Loucy (cell line): ENCODE results near the gene BAD.

Source experiments
- H2AFZ ChIP-seq: fragments of 200-600 bp; sonication (generic); 2 replicates; pipeline ENCODE4 v1.6.0; 2016; ENCODE audit warnings: antibody characterized with exemption, mild to moderate bottlenecking, low read length, moderate library complexity
- H3F3A ChIP-seq: fragments of 200-600 bp; 2 replicates; pipeline ENCODE4 v1.6.0; 2016; ENCODE audit warnings: antibody characterized with exemption, low read depth, mild to moderate bottlenecking
- H3K27me3 ChIP-seq: fragments of 200-600 bp; sonication (generic); 2 replicates; pipeline ENCODE4 v1.6.1; 2014; ENCODE audit warnings: low read length, mild to moderate bottlenecking; ENCODE audit not compliant: insufficient read depth, poor library complexity, severe bottlenecking
- H3K36me3 ChIP-seq: fragments of 200-600 bp; sonication (generic); 2 replicates; pipeline ENCODE4 v1.6.1; 2016; ENCODE audit warnings: low read length; ENCODE audit not compliant: insufficient read depth
- H3K4me1 ChIP-seq: fragments of 200-600 bp; sonication (generic); 2 replicates; pipeline ENCODE4 v1.5.1; 2014; ENCODE audit warnings: low read length, mild to moderate bottlenecking; ENCODE audit not compliant: insufficient read depth, poor library complexity, severe bottlenecking
- H3K4me2 ChIP-seq: fragments of 200-600 bp; sonication (generic); 2 replicates; pipeline ENCODE4 v1.6.0; 2014; ENCODE audit warnings: antibody characterized with exemption, low read length, low read depth, mild to moderate bottlenecking; ENCODE audit not compliant: poor library complexity, severe bottlenecking
- H3K4me3 ChIP-seq: fragments of 200-600 bp; sonication (generic); 2 replicates; pipeline ENCODE4 v1.5.1; 2014; ENCODE audit warnings: low read length, mild to moderate bottlenecking, mixed read lengths; ENCODE audit not compliant: poor library complexity, severe bottlenecking
- H3K79me2 ChIP-seq: fragments of 200-600 bp; sonication (generic); 2 replicates; pipeline ENCODE4 v1.6.1; 2014; ENCODE audit warnings: low read length; ENCODE audit not compliant: insufficient read depth
- H3K9ac ChIP-seq: fragments of 200-600 bp; sonication (generic); 2 replicates; pipeline ENCODE4 v1.6.0; 2014; ENCODE audit warnings: mild to moderate bottlenecking, low read depth, low read length, moderate library complexity; ENCODE audit not compliant: poor library complexity, severe bottlenecking
- H3K9me2 ChIP-seq: fragments of 200-600 bp; sonication (generic); replicated peaks from 2 replicates; pipeline ENCODE4 v1.6.1; 2016; ENCODE audit warnings: low read depth, low read length, mixed read lengths
- H3K9me3 ChIP-seq: fragments of 200-600 bp; sonication (generic); 2 replicates; pipeline ENCODE4 v1.6.1; 2014; ENCODE audit warnings: mild to moderate bottlenecking, antibody characterized with exemption, low read length, low read depth; ENCODE audit not compliant: insufficient read depth
- H4K20me1 ChIP-seq: fragments of 200-600 bp; sonication (generic); 2 replicates; pipeline ENCODE4 v1.6.0; 2014; ENCODE audit warnings: antibody characterized with exemption, low read length, mild to moderate bottlenecking; ENCODE audit not compliant: insufficient read depth, poor library complexity, severe bottlenecking
- CTCF ChIP-seq: fragments of 200-600 bp; sonication (generic); conservative IDR thresholded peaks from 2 replicates; pipeline ENCODE4 v1.5.1; 2014; ENCODE audit warnings: mild to moderate bottlenecking, antibody characterized with exemption, low read length
- EZH2phosphoT487 ChIP-seq: fragments of 200-600 bp; IDR thresholded peaks from 2 replicates; pipeline ENCODE4 v1.6.1; 2018; ENCODE audit warnings: antibody characterized with exemption, mild to moderate bottlenecking, moderate library complexity, borderline replicate concordance

BAD gene

GRCh38 chr11:64249563-64250414 lies 34.7 kb downstream of the BAD start:
- Histone ChIP-seq H3K9ac (no peak overlapping the region), H3K4me3 (no peak overlapping the region), H3K4me2 (peak overlapping the region; percentile 89), H3K9me2 (no peaks in the 10 kb centered on the region), H3K27me3 (no peaks in the 10 kb centered on the region), H3K36me3 (no peaks in the 10 kb centered on the region), H3K79me2 (peaks cover 21% of the 10 kb centered on the region), H3F3A (peaks cover 3% of the 10 kb centered on the region; the same call in 1 of the 2 replicates), H4K20me1 (peaks cover 14% of the 10 kb centered on the region), H3K9me3 (no peaks in the 10 kb centered on the region), H3K4me1 (peaks cover 35% of the 10 kb centered on the region), H2AFZ (no peak overlapping the region)
- TF ChIP-seq EZH2phosphoT487 = no peak
- no peak for TF ChIP-seq CTCF

- Histone ChIP-seq H3K4me3 (no peak overlapping the region), H3K4me1 (peaks cover 39% of the 10 kb centered on the region)
Measured at GRCh38 chr11:64249038-64249437, 35.4 kb downstream of the BAD start.

GRCh38 chr11:64248578-64248977 lies 35.9 kb downstream of the BAD start:
- no peak overlapping the region for H3K4me3 ChIP-seq
- no peak for TF ChIP-seq EZH2phosphoT487
- no peak for TF ChIP-seq CTCF
- peaks cover 7% of the 10 kb centered on the region; the same call in 1 of the 2 replicates for H3K36me3 ChIP-seq
- no peak overlapping the region for H3K9ac ChIP-seq
- no peak overlapping the region for H3K4me2 ChIP-seq
- H3K4me1 ChIP-seq = peaks cover 35% of the 10 kb centered on the region
- H3F3A ChIP-seq = peaks cover 3% of the 10 kb centered on the region; the same call in 1 of the 2 replicates
- H2AFZ ChIP-seq = no peak overlapping the region
- H3K27me3 ChIP-seq = no peaks in the 10 kb centered on the region
- H3K9me2 ChIP-seq = no peaks in the 10 kb centered on the region
- no peaks in the 10 kb centered on the region for H3K9me3 ChIP-seq
- H3K79me2 ChIP-seq = peaks cover 33% of the 10 kb centered on the region
- peaks cover 18% of the 10 kb centered on the region for H4K20me1 ChIP-seq

More at GRCh38 chr11:64249038-64249437, 35.4 kb downstream of the BAD start:
- Histone ChIP-seq H3F3A (peaks cover 3% of the 10 kb centered on the region; the same call in 1 of the 2 replicates), H3K9me2 (no peaks in the 10 kb centered on the region), H3K27me3 (no peaks in the 10 kb centered on the region), H3K36me3 (peaks cover 3% of the 10 kb centered on the region; the same call in 1 of the 2 replicates), H3K9me3 (no peaks in the 10 kb centered on the region), H3K79me2 (peaks cover 28% of the 10 kb centered on the region), H3K9ac (no peak overlapping the region), H4K20me1 (peaks cover 15% of the 10 kb centered on the region), H2AFZ (no peak overlapping the region), H3K4me2 (no peak overlapping the region)
- TF ChIP-seq EZH2phosphoT487 = no peak
- no peak for TF ChIP-seq CTCF
